Gastroesophageal sphincter (tissue), 4 donors: ENCODE measurements around the gene LRRC51. TPM values are rescaled to one million over a fixed set of nuclear protein-coding genes. Genes with fewer than 3 reads are reported as not detected.

Source experiments
- ATAC-seq: fragments of 150-250 bp; one replicate; pipeline ENCODE4 v1.9.1; 2016; ENCODE audit warnings: mild to moderate bottlenecking, moderate library complexity
- H3K27ac ChIP-seq, 4 donors: fragments of 200-600 bp; sonication (generic) in 3 of 4; 1 replicate in 3 of 4; 2 replicates in 1 of 4; pipeline ENCODE4 v1.5.1; 2016 to 2019
- H3K27me3 ChIP-seq: fragments of 200-600 bp; sonication (generic); one replicate; pipeline ENCODE4 v1.5.1; 2019
- H3K36me3 ChIP-seq, 2 donors: fragments of 200-600 bp; sonication (generic); one replicate each; pipeline ENCODE4 v1.5.1; 2019; ENCODE audit warnings: control low read depth in 1 of 2
- H3K4me1 ChIP-seq, 3 donors: fragments of 200-600 bp; sonication (generic); 1 replicate in 2 of 3; 2 replicates in 1 of 3; pipeline ENCODE4 v1.5.1; 2016 to 2019; ENCODE audit warnings: control low read depth in 2 of 3
- H3K4me3 ChIP-seq, 2 donors: fragments of 200-600 bp; sonication (generic); one replicate each; pipeline ENCODE4 v1.5.1; 2019; ENCODE audit warnings: mild to moderate bottlenecking in 1 of 2, moderate library complexity in 1 of 2
- H3K9me3 ChIP-seq, 3 donors: fragments of 200-600 bp; sonication (generic); one replicate each; pipeline ENCODE4 v1.5.1; 2017 to 2019; ENCODE audit warnings: control low read depth in 2 of 3
- EP300 ChIP-seq: sonication (generic); formaldehyde crosslinking; IDR thresholded peaks from one replicate; pipeline ENCODE4 v1.6.1; 2017; ENCODE audit warnings: antibody characterized with exemption, mild to moderate bottlenecking
- POLR2A ChIP-seq, 2 donors: fragments of 450-650 bp; IDR thresholded peaks; one replicate each; pipeline ENCODE4 v1.6.1; 2017; ENCODE audit warnings: antibody characterized with exemption in 2 of 2, mild to moderate bottlenecking in 2 of 2, moderate library complexity in 1 of 2
- POLR2AphosphoS5 ChIP-seq: sonication (generic); formaldehyde crosslinking; IDR thresholded peaks from one replicate; pipeline ENCODE4 v1.6.1; 2017; ENCODE audit warnings: antibody characterized with exemption
- WGBS, 2 donors: methylation state at CpG; one replicate each; pipeline ENCODE4 v1.1.5; 2018; ENCODE audit warnings: low coverage in 1 of 2; 5-methylcytosine and 5-hydroxymethylcytosine counted together
- total RNA-seq, 4 donors: library from RNA; depleted of rRNA; stranded (reverse); fragments of >200 nt; gene quantifications; one replicate each; pipeline ENCODE4 v1.1.0, GENCODE V29; 2016
- TF ChIP-seq, protein P1 (sequence below), 4 experiments: fragments of 200-600 bp in 2 of 4; fragments of 450-650 bp in 2 of 4; sonication (generic) in 1 of 4; IDR thresholded peaks; one replicate each; pipeline ENCODE4 v1.5.1; 2017 to 2019; ENCODE audit warnings: antibody characterized with exemption in 4 of 4, mild to moderate bottlenecking in 2 of 4, moderate library complexity in 2 of 4

Gene LRRC51
- total RNA-seq, 4 donors from 2014 or later = 6.4 to 18.4 (median 10.7) TPM

DNA sequence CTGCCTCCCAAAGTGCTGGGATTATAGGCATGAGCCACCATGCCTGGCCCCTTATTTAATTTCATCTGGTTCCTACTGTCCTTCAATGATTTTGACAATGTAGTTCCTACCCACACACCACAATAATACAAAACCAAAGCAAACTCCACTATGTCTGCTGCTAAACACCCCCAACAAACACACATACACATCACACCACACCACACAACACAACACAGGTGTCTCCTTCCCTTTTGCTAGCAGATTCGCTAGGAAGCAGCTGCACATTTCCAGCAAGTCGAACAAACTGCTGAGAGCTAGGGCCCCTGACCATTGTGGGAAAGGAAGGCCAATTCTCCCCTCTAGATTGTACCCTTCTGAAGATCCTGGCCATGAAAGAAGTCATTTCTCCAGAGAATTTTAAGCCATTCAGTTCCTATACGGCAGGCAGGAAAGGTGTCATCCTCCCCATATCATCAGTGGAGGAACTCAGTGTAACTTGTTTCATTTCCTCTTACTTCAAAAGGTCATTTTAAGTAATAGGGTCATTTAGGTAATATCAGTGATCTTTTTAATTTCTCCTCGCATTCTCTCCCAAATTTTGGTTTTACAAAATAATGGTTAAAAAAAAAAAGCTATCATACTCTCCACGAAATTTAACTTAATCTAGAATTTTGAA is 18.8 kb upstream of the LRRC51 start:
- H3K27ac ChIP-seq = no peak overlapping the region
- H3K36me3 ChIP-seq = peaks cover 0 to 29% of the 10 kb centered on the region in 2 donors
- 86 to 87% methylated on average over 4 of the region's 5 CpGs for WGBS, 2 donors
- no peaks in the 10 kb centered on the region for H3K27me3 ChIP-seq
- H3K4me1 ChIP-seq = peaks cover 3 to 16% (median 6%) of the 10 kb centered on the region in 3 donors
- no peak overlapping the region for H3K4me3 ChIP-seq
- no peak for TF ChIP-seq POLR2A (IDR thresholded peaks at IDR 0.05)
- TF ChIP-seq, protein P1, sequence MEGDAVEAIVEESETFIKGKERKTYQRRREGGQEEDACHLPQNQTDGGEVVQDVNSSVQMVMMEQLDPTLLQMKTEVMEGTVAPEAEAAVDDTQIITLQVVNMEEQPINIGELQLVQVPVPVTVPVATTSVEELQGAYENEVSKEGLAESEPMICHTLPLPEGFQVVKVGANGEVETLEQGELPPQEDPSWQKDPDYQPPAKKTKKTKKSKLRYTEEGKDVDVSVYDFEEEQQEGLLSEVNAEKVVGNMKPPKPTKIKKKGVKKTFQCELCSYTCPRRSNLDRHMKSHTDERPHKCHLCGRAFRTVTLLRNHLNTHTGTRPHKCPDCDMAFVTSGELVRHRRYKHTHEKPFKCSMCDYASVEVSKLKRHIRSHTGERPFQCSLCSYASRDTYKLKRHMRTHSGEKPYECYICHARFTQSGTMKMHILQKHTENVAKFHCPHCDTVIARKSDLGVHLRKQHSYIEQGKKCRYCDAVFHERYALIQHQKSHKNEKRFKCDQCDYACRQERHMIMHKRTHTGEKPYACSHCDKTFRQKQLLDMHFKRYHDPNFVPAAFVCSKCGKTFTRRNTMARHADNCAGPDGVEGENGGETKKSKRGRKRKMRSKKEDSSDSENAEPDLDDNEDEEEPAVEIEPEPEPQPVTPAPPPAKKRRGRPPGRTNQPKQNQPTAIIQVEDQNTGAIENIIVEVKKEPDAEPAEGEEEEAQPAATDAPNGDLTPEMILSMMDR (IDR thresholded peaks at IDR 0.05) = no peak
- no peak for TF ChIP-seq POLR2AphosphoS5
- TF ChIP-seq EP300 = no peak
- ATAC-seq = no peak
- no peaks in the 10 kb centered on the region for H3K9me3 ChIP-seq

DNA sequence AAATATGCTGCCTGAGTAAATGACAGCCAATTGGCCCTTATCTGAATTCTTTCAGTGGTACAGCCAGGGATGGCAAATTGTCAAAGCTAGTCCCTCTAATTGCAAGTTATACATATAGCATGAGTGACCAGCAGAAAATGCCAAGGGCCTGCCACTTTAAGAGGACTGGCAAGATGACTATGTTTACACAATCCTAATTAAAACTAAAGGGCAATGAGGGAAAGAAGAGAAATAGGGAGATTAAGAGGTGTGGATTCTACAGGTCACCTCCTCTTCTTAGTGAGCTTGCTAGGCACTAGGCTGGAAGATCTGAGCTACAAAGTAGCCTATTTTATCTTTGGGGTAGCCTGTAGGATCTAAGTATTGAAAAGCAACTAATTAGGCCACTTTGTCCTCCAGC is 13.8 kb upstream of the LRRC51 start:
- Histone ChIP-seq H3K27me3 (no peaks in the 10 kb centered on the region), H3K4me3 (no peak overlapping the region), H3K27ac (peak overlapping the region; percentile 47 to 87 (median 81)), H3K9me3 (no peaks in the 10 kb centered on the region), H3K36me3 (peaks cover 0 to 16% of the 10 kb centered on the region in 2 donors), H3K4me1 (peaks cover 34 to 59% (median 39%) of the 10 kb centered on the region in 3 donors)
- TF ChIP-seq, protein P1 (IDR thresholded peaks at IDR 0.05) = no peak
- TF ChIP-seq POLR2A (IDR thresholded peaks at IDR 0.05) = no peak
- TF ChIP-seq EP300 = no peak
- no peak for TF ChIP-seq POLR2AphosphoS5
- ATAC-seq = no peak

DNA sequence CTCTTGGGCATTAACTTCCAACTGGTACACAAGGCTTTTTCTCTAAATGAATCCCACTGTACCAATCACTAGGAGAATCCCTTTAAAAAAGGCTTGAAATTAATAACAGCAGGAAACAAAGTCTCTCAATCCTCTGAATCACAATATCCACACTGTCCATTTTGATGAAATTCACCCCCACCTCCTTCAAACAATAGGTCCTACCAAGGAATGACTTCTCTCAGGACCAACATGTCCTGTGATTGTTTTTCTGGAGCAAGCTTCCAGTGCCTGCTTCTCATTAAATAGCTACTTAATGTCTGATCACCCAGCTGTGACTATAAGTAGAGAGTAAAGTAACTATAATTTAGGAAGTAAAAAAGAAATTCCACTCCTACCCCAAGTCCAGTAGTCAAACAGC is 13.4 kb upstream of the LRRC51 start:
- Histone ChIP-seq H3K4me3 (no peak overlapping the region), H3K27me3 (no peaks in the 10 kb centered on the region), H3K27ac (peak overlapping the region; percentile 47 to 87 (median 81)), H3K9me3 (no peaks in the 10 kb centered on the region), H3K36me3 (peaks cover 0 to 12% of the 10 kb centered on the region in 2 donors), H3K4me1 (peaks cover 34 to 63% (median 43%) of the 10 kb centered on the region in 3 donors)
- TF ChIP-seq POLR2A (IDR thresholded peaks at IDR 0.05) (no peak), POLR2AphosphoS5 (no peak), EP300 (no peak)
- TF ChIP-seq, protein P1 (IDR thresholded peaks at IDR 0.05) = no peak
- ATAC-seq = no peak

GRCh38 chr11:72067676-72068075 is 13.0 kb upstream of the LRRC51 start:
- H3K9me3 ChIP-seq = no peaks in the 10 kb centered on the region
- peak overlapping the region in 3 of 4 donors; percentile 80 to 87 (median 82) for H3K27ac ChIP-seq
- peaks cover 34 to 67% (median 44%) of the 10 kb centered on the region in 3 donors for H3K4me1 ChIP-seq
- TF ChIP-seq, protein P1 (IDR thresholded peaks at IDR 0.05) = no peak
- H3K27me3 ChIP-seq = no peaks in the 10 kb centered on the region
- peaks cover 0 to 8% of the 10 kb centered on the region in 2 donors for H3K36me3 ChIP-seq
- no peak overlapping the region for H3K4me3 ChIP-seq
- no peak for ATAC-seq

- peak overlapping the region; percentile 65 to 87 (median 81) for H3K27ac ChIP-seq
- H3K9me3 ChIP-seq = no peaks in the 10 kb centered on the region
- TF ChIP-seq, protein P1 (IDR thresholded peaks at IDR 0.05) = no peak
- TF ChIP-seq POLR2A (IDR thresholded peaks at IDR 0.05) (no peak), POLR2AphosphoS5 (no peak), EP300 (no peak)
- no peak for ATAC-seq
- peaks cover 34 to 70% (median 44%) of the 10 kb centered on the region in 3 donors for H3K4me1 ChIP-seq
- H3K36me3 ChIP-seq = peaks cover 0 to 8% of the 10 kb centered on the region in 2 donors
- peak overlapping the region in 1 of 2 donors; percentile 16 for H3K4me3 ChIP-seq
- no peaks in the 10 kb centered on the region for H3K27me3 ChIP-seq
Observed at GRCh38 chr11:72069200-72069599, 11.4 kb upstream of the LRRC51 start.
